ENCODE results near the gene CLEC2A. TPM values are rescaled to one million over a fixed set of nuclear protein-coding genes. Genes with fewer than 3 reads are reported as not detected.

The CLEC2A gene
- total RNA-seq, 1 experiment from 2014 or later, result 0.87 TPM

GRCh38 chr12:9980126-9980525 lies 48.0 kb upstream of the CLEC2A start:
- H3K27me3 Mint-ChIP-seq (ENCODE audit: low read depth), result no peaks in the 10 kb centered on the region; the same call in 1 of the 2 replicates
- no peaks in the 10 kb centered on the region for H3K27me3 ChIP-seq (ENCODE audit: insufficient read depth, low read length)
- no peak overlapping the region for H4K91ac ChIP-seq (ENCODE audit: insufficient read length, low read depth, low read length)
- H3K14ac ChIP-seq (ENCODE audit: insufficient read depth, low read length), result no peak overlapping the region
- H4K20me1 ChIP-seq (ENCODE audit: control insufficient read depth, insufficient read depth, insufficient read length), result no peaks in the 10 kb centered on the region
- H2AK5ac ChIP-seq (ENCODE audit: insufficient read length, low read length), result no peak overlapping the region
- TF ChIP-seq CTCF (conservative IDR thresholded peaks at IDR 0.05), result no peak
- H3K4ac ChIP-seq (ENCODE audit: low read depth, low read length), result no peak overlapping the region
- no peaks in the 10 kb centered on the region for H3K23me2 ChIP-seq (ENCODE audit: insufficient read length, low read depth, low read length, poor library complexity, severe bottlenecking)
- H3K9me3 Mint-ChIP-seq, result peaks cover 18 to 24% of the 10 kb centered on the region in 2 experiments
- no peak overlapping the region for H3K27ac Mint-ChIP-seq
- H3K9me3 ChIP-seq (ENCODE audit: control insufficient read depth, low read depth, low read length), result no peaks in the 10 kb centered on the region
- H3K9ac ChIP-seq (ENCODE audit: extremely low read depth, insufficient read length, low read length), result no peak overlapping the region
- no peak overlapping the region for H2AFZ ChIP-seq (ENCODE audit: low read length)
- H4K5ac ChIP-seq (ENCODE audit: insufficient read length, low read depth, low read length), result no peak overlapping the region
- no peak overlapping the region for H2BK120ac ChIP-seq (ENCODE audit: low read depth, low read length, poor library complexity, severe bottlenecking)
- H3K79me1 ChIP-seq (ENCODE audit: insufficient read depth, low read depth, low read length, poor library complexity, severe bottlenecking), result no peaks in the 10 kb centered on the region
- no peak overlapping the region for H2BK20ac ChIP-seq (ENCODE audit: low read depth, low read length, poor library complexity, severe bottlenecking)
- H3K27ac ChIP-seq (ENCODE audit: insufficient read length, low read depth, low read length), result no peak overlapping the region
- no peak overlapping the region for H3K4me2 ChIP-seq (ENCODE audit: insufficient read depth, insufficient read length, low read length)
- no peak overlapping the region for H2BK5ac ChIP-seq (ENCODE audit: insufficient read length, low read length)
- H3T11ph ChIP-seq (ENCODE audit: low read length), result no peak overlapping the region
- H3K4me3 Mint-ChIP-seq, result no peak overlapping the region
- no peak overlapping the region for H2BK12ac ChIP-seq (ENCODE audit: insufficient read length, low read depth, low read length)
- no peak overlapping the region for H3K56ac ChIP-seq (ENCODE audit: insufficient read length, low read depth, low read length)
- no peak overlapping the region for H3K18ac ChIP-seq (ENCODE audit: insufficient read length, low read depth, low read length)
- H3K79me2 ChIP-seq (ENCODE audit: insufficient read depth, low read length), result no peaks in the 10 kb centered on the region
- no peak for DNase-seq
- H3K4me1 Mint-ChIP-seq, result peaks cover 7% of the 10 kb centered on the region in 2 experiments
- no peak overlapping the region for H2BK15ac ChIP-seq (ENCODE audit: low read depth, low read length)
- H4K8ac ChIP-seq (replicated peaks; ENCODE audit: insufficient read length, low read depth, low read length), result no peak overlapping the region
- peaks cover 13 to 19% (median 15%) of the 10 kb centered on the region in 3 experiments for H3K36me3 Mint-ChIP-seq (ENCODE audit: insufficient read depth in 1 of 3, low read depth in 3 of 3)
- no peaks in the 10 kb centered on the region; the same call in 1 of the 2 replicates for H3K4me1 ChIP-seq (ENCODE audit: insufficient read depth, low read length)
- no peak overlapping the region for H3K23ac ChIP-seq (ENCODE audit: insufficient read length, low read depth, low read length)
- WGBS (ENCODE audit: extremely low coverage, insufficient read length, low lambda C conversion rate), result no CpG with 5 or more reads among the region's 3 CpGs

All from H9 (cell line).